ENCODE measurements around the gene PRLR. TPM values are rescaled to one million over a fixed set of nuclear protein-coding genes. Genes with fewer than 3 reads are reported as not detected.

PRLR gene
- total RNA-seq, 6 experiments from 2014 or later = 7.4 to 26.8 (median 15.1) TPM

DNA sequence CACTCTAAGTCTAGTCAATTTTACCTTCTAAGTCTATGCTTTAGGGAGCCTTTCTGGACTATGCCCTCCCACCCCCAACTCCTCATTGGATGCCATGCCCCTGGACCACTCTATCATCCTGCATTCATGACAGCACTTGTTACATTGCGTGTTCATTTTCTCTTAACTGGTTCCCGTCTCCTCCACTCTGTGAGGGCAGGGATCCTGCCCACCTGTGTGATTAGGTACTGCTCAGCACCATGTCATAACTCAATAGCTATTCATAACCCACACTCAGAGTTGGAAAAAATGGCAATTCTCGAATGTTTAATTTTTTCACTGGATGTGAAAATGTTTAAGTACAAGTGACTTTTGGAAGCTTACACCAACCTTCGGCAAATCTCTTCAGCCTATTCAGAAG lies 88.5 kb downstream of the PRLR start:
- intact Hi-C loops (cut with DNase I) = no loop called here
- H3K4me1 ChIP-seq = no peaks in the 10 kb centered on the region
- H3K36me3 ChIP-seq = no peaks in the 10 kb centered on the region
- no peak overlapping the region for H3K4me3 ChIP-seq
- 94% methylated on average over 4 of the region's 4 CpGs for WGBS (ENCODE audit: insufficient coverage, low coverage, low lambda C conversion rate, missing lambda C conversion rate)
- H3K27ac ChIP-seq = no peak overlapping the region
- TF ChIP-seq CTCF (IDR thresholded peaks at IDR 0.05) (no peak), POLR2A (IDR thresholded peaks at IDR 0.05) (no peak)
- H3K27me3 ChIP-seq = no peaks in the 10 kb centered on the region
- H3K9me3 ChIP-seq = no peaks in the 10 kb centered on the region
- ATAC-seq (no peak), DNase-seq (no peak)

DNA sequence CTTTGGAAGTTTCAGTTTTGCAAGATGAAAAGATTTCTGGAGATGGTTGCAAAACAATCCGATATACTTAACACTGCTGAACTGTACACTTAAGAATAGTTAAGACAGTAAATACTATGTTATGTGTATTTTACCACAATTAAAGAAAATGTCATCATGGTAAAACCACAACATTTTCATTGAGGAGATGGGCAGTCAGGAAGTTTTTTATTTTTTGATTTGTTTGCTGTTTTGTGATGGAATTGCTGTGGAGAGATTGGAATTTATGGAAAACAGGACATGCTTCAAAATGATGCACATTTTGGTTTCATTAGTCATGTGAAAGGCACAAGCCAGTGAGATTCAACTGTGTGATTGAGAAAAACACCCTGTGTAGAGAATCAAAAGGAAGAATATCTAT lies 92.1 kb downstream of the PRLR start:
- Histone ChIP-seq H3K4me1 (peaks cover 0 to 22% (median 6%) of the 10 kb centered on the region in 4 donors), H3K4me3 (no peak overlapping the region), H3K27me3 (no peaks in the 10 kb centered on the region), H3K36me3 (no peaks in the 10 kb centered on the region), H3K27ac (no peak overlapping the region), H3K9me3 (no peaks in the 10 kb centered on the region)
- ATAC-seq = no peak
- intact Hi-C loops (cut with DNase I) = no loop called here
- 57% methylated on average over 1 of the region's 1 CpG for WGBS (ENCODE audit: insufficient coverage, low coverage, low lambda C conversion rate, missing lambda C conversion rate)
- TF ChIP-seq CTCF (IDR thresholded peaks at IDR 0.05) (no peak), POLR2A (IDR thresholded peaks at IDR 0.05) (no peak)
- DNase-seq = no peak

DNA sequence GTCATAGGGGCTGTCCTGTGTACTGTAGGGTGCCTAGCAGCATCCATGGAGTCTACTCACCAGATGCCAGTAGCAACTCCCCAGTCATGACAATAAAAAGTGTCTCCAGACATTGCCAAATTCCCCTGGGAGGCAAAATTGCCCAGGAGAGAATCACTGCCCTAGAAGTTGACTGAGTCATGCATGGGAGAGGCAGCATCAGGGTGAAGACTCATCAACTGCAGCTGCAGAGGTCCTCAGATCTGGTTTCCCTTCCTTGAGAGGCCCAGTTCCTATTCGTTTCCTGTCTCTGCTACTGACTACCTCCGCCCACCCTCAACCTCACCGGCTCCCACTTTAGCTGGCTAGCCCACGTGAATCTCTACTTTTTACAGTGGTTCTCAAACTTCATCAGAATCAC lies 93.9 kb downstream of the PRLR start:
- no peaks in the 10 kb centered on the region for H3K27me3 ChIP-seq
- no peak overlapping the region for H3K27ac ChIP-seq
- no peak for DNase-seq
- H3K36me3 ChIP-seq = no peaks in the 10 kb centered on the region
- intact Hi-C loops (cut with DNase I) = no loop called here
- no peak for ATAC-seq
- TF ChIP-seq CTCF (IDR thresholded peaks at IDR 0.05) = no peak
- no peaks in the 10 kb centered on the region for H3K9me3 ChIP-seq
- H3K4me3 ChIP-seq = no peak overlapping the region
- WGBS (ENCODE audit: insufficient coverage, low coverage, low lambda C conversion rate, missing lambda C conversion rate) = 77% methylated on average over 4 of the region's 4 CpGs
- peaks cover 0 to 23% (median 6%) of the 10 kb centered on the region in 4 donors for H3K4me1 ChIP-seq

DNA sequence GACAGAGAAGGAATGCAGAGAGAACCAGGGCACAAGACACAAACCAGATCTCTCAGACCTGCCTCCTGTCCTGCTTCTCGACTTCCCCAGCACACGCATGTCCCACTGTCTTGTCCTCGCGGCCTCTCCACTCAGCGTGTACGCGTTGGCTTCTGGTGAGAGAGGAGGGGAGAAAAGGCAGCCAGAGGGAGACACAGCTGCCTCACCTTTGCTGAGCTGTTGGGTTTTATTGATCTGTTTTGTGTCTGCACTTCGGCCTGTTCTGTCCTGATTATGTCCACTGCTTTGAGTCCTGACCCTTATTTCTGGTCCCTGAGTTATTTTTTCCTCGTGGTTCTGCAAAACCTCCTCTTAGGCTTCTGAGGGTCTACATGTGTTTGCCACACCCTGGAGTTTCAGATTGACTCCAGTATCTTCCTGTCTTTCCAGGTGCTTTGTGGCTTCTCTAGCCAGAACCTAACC lies 95.0 kb downstream of the PRLR start:
- DNase-seq = peak; percentile 42 to 67 (median 63)
- Histone ChIP-seq H3K9me3 (no peaks in the 10 kb centered on the region), H3K4me1 (peaks cover 0 to 24% (median 6%) of the 10 kb centered on the region in 4 donors), H3K27ac (peak overlapping the region; percentile 44 to 70 (median 63)), H3K27me3 (no peaks in the 10 kb centered on the region), H3K36me3 (no peaks in the 10 kb centered on the region), H3K4me3 (peak overlapping the region; percentile 8 to 48 (median 42))
- 36% methylated on average over 7 of the region's 9 CpGs for WGBS (ENCODE audit: insufficient coverage, low coverage, low lambda C conversion rate, missing lambda C conversion rate)
- peak; percentile 82 to 91 (median 88) for ATAC-seq
- intact Hi-C loops (cut with DNase I) = no loop called here
- TF ChIP-seq CTCF (IDR thresholded peaks at IDR 0.05) = peak in 3 of 4 donors; percentile 25 to 32 (median 28)
- TF ChIP-seq POLR2A (IDR thresholded peaks at IDR 0.05) = no peak

Measured in right lobe of liver (tissue), 6 donors.